HepG2 (cell line): ENCODE results near the gene NAPEPLD. TPM values are rescaled to one million over a fixed set of nuclear protein-coding genes. Genes with fewer than 3 reads are reported as not detected.

ENCODE experiments used
- BCL6 ChIP-seq: IDR thresholded peaks from 2 replicates; pipeline ENCODE4 v1.6.1; 2016; ENCODE audit warnings: missing genetic modification reagents, missing compliant biosample characterization
- CEBPG ChIP-seq: IDR thresholded peaks from 2 replicates; pipeline ENCODE4 v1.6.1; 2016
- DDIT3 ChIP-seq: sonication (generic); formaldehyde crosslinking; IDR thresholded peaks from 2 replicates; pipeline ENCODE4 v1.4.0; 2020; ENCODE audit warnings: mild to moderate bottlenecking, missing genetic modification reagents
- FOXO4 ChIP-seq: sonication (generic); formaldehyde crosslinking; conservative IDR thresholded peaks from 2 replicates; pipeline ENCODE4 v1.8.1; 2023; ENCODE audit warnings: missing genetic modification reagents
- MLLT10 ChIP-seq: sonication (generic); formaldehyde crosslinking; IDR thresholded peaks from 2 replicates; pipeline ENCODE4 v1.4.0; 2020; ENCODE audit warnings: missing genetic modification reagents
- MNT ChIP-seq: fragments of 450-650 bp; IDR thresholded peaks from 2 replicates; pipeline ENCODE4 v1.6.1; 2016
- NKX3-1 ChIP-seq: sonication (generic); formaldehyde crosslinking; IDR thresholded peaks from 2 replicates; pipeline ENCODE4 v1.5.0; 2020; ENCODE audit warnings: missing genetic modification reagents
- RNF2 ChIP-seq: fragments of 450-650 bp; conservative IDR thresholded peaks from 2 replicates; pipeline ENCODE4 v1.6.1; 2016; ENCODE audit warnings: low read depth
- SRSF4 ChIP-seq: fragments of 200-400 bp; formaldehyde crosslinking; IDR thresholded peaks from one replicate; pipeline ENCODE4 v1.6.1; 2018; ENCODE audit warnings: mild to moderate bottlenecking, low read depth, low read length, moderate library complexity; ENCODE audit not compliant: poor library complexity, severe bottlenecking
- ZBTB20 ChIP-seq: sonication (generic); formaldehyde crosslinking; IDR thresholded peaks from 2 replicates; pipeline ENCODE4 v1.8.1; 2023; ENCODE audit warnings: missing genetic modification reagents, low read depth, mild to moderate bottlenecking, borderline replicate concordance
- ZBTB33 ChIP-seq: sonication (generic); formaldehyde crosslinking; IDR thresholded peaks from 2 replicates; pipeline ENCODE4 v1.4.0; 2020; ENCODE audit warnings: missing genetic modification reagents
- ZEB1 ChIP-seq: IDR thresholded peaks from 2 replicates; pipeline ENCODE4 v1.6.1; 2012; ENCODE audit warnings: mild to moderate bottlenecking, low read depth, inconsistent platforms; ENCODE audit not compliant: insufficient replicate concordance
- ZNF207 ChIP-seq: fragments of 450-650 bp; IDR thresholded peaks from 2 replicates; pipeline ENCODE4 v1.6.1; 2016; ENCODE audit warnings: antibody characterized with exemption, borderline replicate concordance
- ZNF407 ChIP-seq: sonication (generic); formaldehyde crosslinking; IDR thresholded peaks from one replicate; pipeline ENCODE4 v1.5.1; 2020; ENCODE audit warnings: mild to moderate bottlenecking, missing genetic modification reagents; ENCODE audit errors: not compliant biosample characterization
- ZNF598 ChIP-seq: sonication (generic); formaldehyde crosslinking; IDR thresholded peaks from 2 replicates; pipeline ENCODE4 v1.5.1; 2020; ENCODE audit warnings: mild to moderate bottlenecking, missing genetic modification reagents, borderline replicate concordance
- polyA plus RNA-seq, 8 experiments: library from polyadenylated mRNA; depleted of rRNA in 3 of 8; stranded (reverse) in 7 of 8; unstranded in 1 of 8; fragments of >200 nt; fragmentation: Illumina TruSeq in 4 of 8; extraction: Trizol in 4 of 8; gene quantifications; 2 replicates each; pipeline versions ENCODE4 v1.2.1 to v1.2.3, GENCODE V29; 2011 to 2016; ENCODE audit warnings: low read depth in 4 of 8, missing spikeins in 1 of 8, mixed read lengths in 1 of 8; ENCODE audit not compliant: insufficient read depth in 1 of 8
- total RNA-seq, 5 experiments: library from RNA; depleted of rRNA; stranded (reverse); fragments of >200 nt; fragmentation: Illumina TruSeq; extraction: Trizol; gene quantifications; 2 replicates each; pipeline ENCODE4 v1.2.3, GENCODE V29; 2016; ENCODE audit warnings: low read depth in 1 of 5

The NAPEPLD gene
- total and polyA plus RNA-seq, 2 of the 13 experiments (the other 11 are each of a cell fraction or from before 2014, with no cell fraction given): 3.4 to 5.6 TPM

- TF ChIP-seq ZBTB33 (CRISPR knock-in tag) (peak; percentile 86), ZNF207 (no peak), RNF2 (peak; percentile 91), ZNF407 (CRISPR knock-in tag) (no peak), SRSF4 (no peak), DDIT3 (CRISPR knock-in tag) (no peak), NKX3-1 (CRISPR knock-in tag) (0 out of 2 replicates have a peak, but pooled peaks have one; percentile 40), ZBTB20 (CRISPR knock-in tag) (peak; percentile 68), BCL6 (CRISPR knock-in tag) (peak; percentile 6; the same call in 1 of the 2 replicates), ZNF598 (CRISPR knock-in tag) (no peak), ZEB1 (no peak), MNT (no peak), MLLT10 (CRISPR knock-in tag) (no peak), CEBPG (CRISPR knock-in tag) (no peak), FOXO4 (no peak)
Measured at GRCh38 chr7:103148994-103149807, at the start of gene NAPEPLD (continued).
